Transverse colon (tissue), 4 donors: ENCODE measurements around the gene EGLN1. TPM values are rescaled to one million over a fixed set of nuclear protein-coding genes. Genes with fewer than 3 reads are reported as not detected.

Experiments used
- DNase-seq: peaks from one replicate; pipeline ENCODE4 v3.0.0-alpha.2; 2019
- H3K27ac ChIP-seq, 4 donors: fragments of 200-600 bp; sonication (generic); 2 replicates each; pipeline ENCODE4 v1.5.1; 2016 to 2018; ENCODE audit warnings: inconsistent platforms in 4 of 4
- H3K27me3 ChIP-seq: fragments of 200-600 bp; sonication (generic); 2 replicates; pipeline ENCODE4 v1.5.1; 2017; ENCODE audit warnings: inconsistent platforms
- H3K36me3 ChIP-seq, 4 donors: fragments of 200-600 bp; sonication (generic); 2 replicates each; pipeline ENCODE4 v1.5.1; 2017 to 2019; ENCODE audit warnings: inconsistent platforms in 4 of 4
- H3K4me1 ChIP-seq, 4 donors: fragments of 200-600 bp; sonication (generic); 2 replicates each; pipeline ENCODE4 v1.5.1; 2017 to 2020; ENCODE audit warnings: inconsistent platforms in 4 of 4
- H3K4me3 ChIP-seq, 4 donors: fragments of 200-600 bp; sonication (generic); 1 replicate in 1 of 4; 2 replicates in 3 of 4; pipeline versions ENCODE4 v1.5.1 to v1.6.1; 2017 to 2019; ENCODE audit warnings: inconsistent platforms in 4 of 4
- H3K9me3 ChIP-seq, 2 donors: fragments of 200-600 bp; sonication (generic); 2 replicates each; pipeline ENCODE4 v1.5.1; 2017 to 2019; ENCODE audit warnings: inconsistent platforms in 2 of 2
- EP300 ChIP-seq: sonication (generic); formaldehyde crosslinking; IDR thresholded peaks from one replicate; pipeline ENCODE4 v1.6.1; 2017; ENCODE audit warnings: antibody characterized with exemption, low read depth
- POLR2A ChIP-seq: fragments of 450-650 bp; IDR thresholded peaks from one replicate; pipeline ENCODE4 v1.6.1; 2016; ENCODE audit warnings: antibody characterized with exemption, mild to moderate bottlenecking, moderate library complexity
- POLR2AphosphoS5 ChIP-seq, 3 donors: sonication (generic); formaldehyde crosslinking; IDR thresholded peaks; one replicate each; pipeline ENCODE4 v1.6.1; 2016; ENCODE audit warnings: antibody characterized with exemption in 3 of 3
- whole genome bisulfite sequencing, 2 donors: methylation state at CpG; one replicate each; pipeline ENCODE4 v1.1.5; 2018; ENCODE audit warnings: low coverage in 1 of 2; 5-methylcytosine and 5-hydroxymethylcytosine counted together
- in situ Hi-C, 4 donors: fragments of 200-750 bp; cut with MboI; loops; one replicate each; pipeline versions ENCODE4 v1.15.0 to v1.15.1; 2017; ENCODE audit warnings: low sequenced_read_pairs in 3 of 4, low pct_ligation_motif_present in 1 of 4, low pct_unique_long_range_greater_than_20kb in 1 of 4
- intact Hi-C: fragments of 100-400 bp; cut with DNase I; formaldehyde crosslinking; loops from one replicate; pipeline ENCODE4 v1.15.1; 2023; ENCODE audit warnings: low total_unique reads
- total RNA-seq, 4 donors: library from RNA; depleted of rRNA; stranded (reverse); fragments of >200 nt; gene quantifications; one replicate each; pipeline ENCODE4 v1.1.0, GENCODE V29; 2016
- TF ChIP-seq, protein P1 (sequence below), 5 experiments: fragments of 200-600 bp in 3 of 5; fragments of 450-650 bp in 2 of 5; sonication (generic) in 3 of 5; IDR thresholded peaks; 1 replicate in 2 of 5; 2 replicates in 3 of 5; pipeline ENCODE4 v1.5.1; 2016 to 2017; ENCODE audit warnings: antibody characterized with exemption in 5 of 5, inconsistent platforms in 3 of 5, mild to moderate bottlenecking in 2 of 5, moderate library complexity in 1 of 5

Gene EGLN1
- total RNA-seq, 4 donors from 2014 or later, result 40.2 to 69.2 (median 51.7) TPM

DNA sequence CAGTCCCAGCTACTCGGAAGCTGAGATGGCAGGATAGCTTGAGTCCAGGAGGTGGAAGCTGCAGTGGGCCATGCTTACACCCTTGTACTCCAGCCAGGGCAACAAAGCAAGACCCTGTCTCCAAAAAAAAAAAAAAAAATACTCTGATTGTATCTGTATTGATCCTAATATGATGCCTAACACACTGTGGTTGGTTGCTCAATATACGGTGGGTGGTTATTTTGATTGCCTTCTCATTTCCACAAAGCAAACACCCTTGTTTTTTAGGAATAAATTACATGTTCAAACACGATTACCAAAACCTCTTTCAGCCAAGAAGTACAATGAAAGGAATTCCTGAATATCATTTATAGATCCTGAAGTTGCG lies 3.4 kb downstream of the EGLN1 start:
- H3K4me1 ChIP-seq, result peaks cover 19 to 70% (median 44%) of the 10 kb centered on the region in 4 donors
- no peak for DNase-seq
- no peaks in the 10 kb centered on the region for H3K27me3 ChIP-seq
- H3K27ac ChIP-seq, result peak overlapping the region in 2 of 4 donors; percentile 100
- no peaks in the 10 kb centered on the region for H3K36me3 ChIP-seq
- intact Hi-C loops (no loop called here), in situ Hi-C loops (no loop called here)
- H3K4me3 ChIP-seq, result peak overlapping the region; percentile 3 to 97 (median 58)
- 38 to 53% methylated on average over 3 to 4 of the region's 4 CpGs for WGBS, 2 donors
- no peaks in the 10 kb centered on the region for H3K9me3 ChIP-seq
- TF ChIP-seq POLR2AphosphoS5 (IDR thresholded peaks at IDR 0.05) (no peak), POLR2A (no peak), EP300 (no peak)
- TF ChIP-seq, protein P1, sequence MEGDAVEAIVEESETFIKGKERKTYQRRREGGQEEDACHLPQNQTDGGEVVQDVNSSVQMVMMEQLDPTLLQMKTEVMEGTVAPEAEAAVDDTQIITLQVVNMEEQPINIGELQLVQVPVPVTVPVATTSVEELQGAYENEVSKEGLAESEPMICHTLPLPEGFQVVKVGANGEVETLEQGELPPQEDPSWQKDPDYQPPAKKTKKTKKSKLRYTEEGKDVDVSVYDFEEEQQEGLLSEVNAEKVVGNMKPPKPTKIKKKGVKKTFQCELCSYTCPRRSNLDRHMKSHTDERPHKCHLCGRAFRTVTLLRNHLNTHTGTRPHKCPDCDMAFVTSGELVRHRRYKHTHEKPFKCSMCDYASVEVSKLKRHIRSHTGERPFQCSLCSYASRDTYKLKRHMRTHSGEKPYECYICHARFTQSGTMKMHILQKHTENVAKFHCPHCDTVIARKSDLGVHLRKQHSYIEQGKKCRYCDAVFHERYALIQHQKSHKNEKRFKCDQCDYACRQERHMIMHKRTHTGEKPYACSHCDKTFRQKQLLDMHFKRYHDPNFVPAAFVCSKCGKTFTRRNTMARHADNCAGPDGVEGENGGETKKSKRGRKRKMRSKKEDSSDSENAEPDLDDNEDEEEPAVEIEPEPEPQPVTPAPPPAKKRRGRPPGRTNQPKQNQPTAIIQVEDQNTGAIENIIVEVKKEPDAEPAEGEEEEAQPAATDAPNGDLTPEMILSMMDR (IDR thresholded peaks at IDR 0.05), result no peak

DNA sequence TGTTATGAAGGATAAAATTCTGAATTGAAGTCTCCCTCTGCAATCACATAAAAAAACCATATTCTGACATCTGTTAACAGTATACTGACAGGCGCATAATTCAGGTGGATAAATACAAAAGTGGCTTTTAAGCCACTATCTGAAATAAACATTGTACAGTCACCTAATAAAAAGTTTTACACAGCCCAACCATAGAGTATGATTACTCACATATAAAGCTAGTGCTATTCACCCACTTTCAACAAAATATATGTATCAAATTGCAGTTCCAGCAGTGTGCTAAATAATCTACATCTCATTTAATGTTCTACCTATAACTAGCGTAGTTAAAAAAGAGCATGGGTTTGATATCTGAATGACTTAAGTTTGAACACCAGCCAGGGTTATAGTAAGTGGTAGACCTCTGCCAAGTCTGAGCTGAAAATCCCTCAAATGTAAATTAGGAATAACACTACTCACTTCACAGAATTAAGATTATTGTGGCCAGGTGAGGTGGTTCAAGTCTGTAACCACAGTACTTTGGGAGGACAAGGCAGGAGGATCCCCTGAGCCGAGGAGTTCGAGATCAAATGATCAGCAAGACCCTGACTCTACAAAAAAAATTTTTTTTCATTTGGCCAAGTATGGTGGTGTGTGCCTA lies 3.9 kb downstream of the EGLN1 start:
- peaks cover 20 to 70% (median 45%) of the 10 kb centered on the region in 4 donors for H3K4me1 ChIP-seq
- 46 to 65% methylated on average over 2 to 4 of the region's 4 CpGs for WGBS, 2 donors

DNA sequence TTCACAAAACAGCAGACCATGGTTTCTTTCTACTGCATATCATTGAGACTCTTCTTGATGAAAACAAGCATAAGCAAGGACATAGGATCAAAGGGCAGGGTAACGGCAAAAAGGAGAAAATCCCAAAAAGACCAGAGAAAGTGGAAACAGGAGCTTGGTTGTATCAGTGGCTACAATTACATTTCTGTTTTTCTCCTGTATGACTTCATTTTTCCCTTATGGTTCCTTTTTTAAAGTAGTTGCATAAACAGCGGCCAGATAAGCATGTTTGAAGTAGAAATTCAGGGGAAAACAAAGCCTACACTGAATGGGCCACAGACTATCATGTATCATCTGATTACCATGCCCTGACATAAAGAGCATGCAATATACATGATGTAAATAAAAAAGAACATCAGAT lies 4.6 kb downstream of the EGLN1 start:
- H3K4me3 ChIP-seq, result peak overlapping the region in 1 of 4 donors; percentile 95
- WGBS, 2 donors, result 66 to 69% methylated on average over 2 of the region's 2 CpGs
- no peak for DNase-seq
- no peaks in the 10 kb centered on the region for H3K36me3 ChIP-seq
- H3K4me1 ChIP-seq, result peaks cover 20 to 68% (median 43%) of the 10 kb centered on the region in 4 donors
- H3K9me3 ChIP-seq, result no peaks in the 10 kb centered on the region
- H3K27me3 ChIP-seq, result no peaks in the 10 kb centered on the region
- in situ Hi-C loops, result no loop called here
- H3K27ac ChIP-seq, result no peak overlapping the region
- intact Hi-C loops, result no loop called here
- TF ChIP-seq EP300 (no peak), POLR2A (no peak), POLR2AphosphoS5 (IDR thresholded peaks at IDR 0.05) (no peak)
- TF ChIP-seq, protein P1 (IDR thresholded peaks at IDR 0.05), result no peak

More for the DNA sequence above, 3.9 kb downstream of the EGLN1 start:
- intact Hi-C loops, result no loop called here
- in situ Hi-C loops, result no loop called here
- Histone ChIP-seq H3K4me3 (peak overlapping the region in 3 of 4 donors; percentile 21 to 97 (median 95)), H3K27me3 (no peaks in the 10 kb centered on the region), H3K27ac (peak overlapping the region in 1 of 4 donors; percentile 100), H3K36me3 (no peaks in the 10 kb centered on the region), H3K9me3 (no peaks in the 10 kb centered on the region)
- no peak for TF ChIP-seq POLR2AphosphoS5 (IDR thresholded peaks at IDR 0.05)
- no peak for TF ChIP-seq POLR2A
- TF ChIP-seq EP300, result no peak
- TF ChIP-seq, protein P1 (IDR thresholded peaks at IDR 0.05), result no peak
- no peak for DNase-seq

DNA sequence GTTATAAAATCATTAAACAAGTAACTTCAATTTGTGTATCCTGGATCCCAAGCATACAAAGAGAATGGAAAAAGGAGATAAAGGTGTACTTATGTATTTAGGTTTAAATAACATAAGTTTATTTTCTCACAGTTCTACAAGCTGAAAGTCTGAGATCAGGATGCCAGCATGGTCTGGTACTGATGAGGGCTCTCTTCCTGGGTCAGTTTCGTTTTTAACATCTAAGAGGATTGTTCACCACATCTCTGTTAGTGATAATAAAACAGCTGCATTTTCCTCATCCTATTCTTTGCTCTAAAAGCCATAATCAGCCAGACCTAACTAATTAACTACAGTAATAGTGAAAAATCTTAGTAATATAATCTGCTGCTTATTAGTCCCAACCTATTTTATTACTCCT lies 5.2 kb downstream of the EGLN1 start:
- in situ Hi-C loops, result no loop called here
- intact Hi-C loops, result no loop called here
- no peak for DNase-seq
- Histone ChIP-seq H3K27ac (no peak overlapping the region), H3K27me3 (no peaks in the 10 kb centered on the region), H3K4me1 (peaks cover 20 to 68% (median 43%) of the 10 kb centered on the region in 4 donors), H3K36me3 (no peaks in the 10 kb centered on the region), H3K4me3 (peak overlapping the region in 1 of 4 donors; percentile 95), H3K9me3 (no peaks in the 10 kb centered on the region)
- 38 to 42% methylated on average over 1 of the region's 1 CpG for WGBS, 2 donors
- no peak for TF ChIP-seq POLR2AphosphoS5 (IDR thresholded peaks at IDR 0.05)
